ENCODE measurements around the gene ZNF664. TPM values are rescaled to one million over a fixed set of nuclear protein-coding genes. Genes with fewer than 3 reads are reported as not detected.

Gene ZNF664
- total and polyA plus RNA-seq, 4 donors: 31.7 to 118 (median 69.5) TPM

DNA sequence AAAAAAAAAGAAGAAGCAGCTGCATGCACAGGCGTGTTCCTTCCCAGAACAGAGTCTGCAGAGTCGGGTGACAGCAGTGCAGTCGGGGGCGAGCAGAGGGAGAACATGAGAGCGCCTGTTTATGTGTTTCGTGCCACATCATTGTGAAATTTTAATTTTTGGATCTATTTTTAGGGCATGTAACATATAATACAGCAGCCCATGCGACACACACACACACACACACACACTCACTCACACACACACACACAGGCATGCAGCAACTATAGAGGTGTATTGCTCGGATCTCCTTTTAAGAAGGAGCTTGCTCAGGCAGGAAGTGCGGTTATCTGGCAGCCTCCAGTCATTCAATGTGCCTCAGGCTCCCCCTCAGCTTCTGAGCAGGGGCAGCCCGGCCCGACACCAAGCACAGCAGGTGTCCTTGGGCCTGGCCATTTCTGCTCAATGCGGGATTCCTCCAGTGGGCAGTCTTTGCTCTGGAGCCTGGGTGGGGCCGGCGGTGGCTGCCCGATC, 71.8 kb downstream of the ZNF664 start:
- H3K4me3 ChIP-seq: no peak overlapping the region
- 63% methylated on average over 15 of the region's 15 CpGs for WGBS, 2 donors
- no peak overlapping the region for H3K9ac ChIP-seq (ENCODE audit: insufficient read depth in 1 of 2, low read length in 2 of 2)
- no peaks in the 10 kb centered on the region for H3K27me3 ChIP-seq (ENCODE audit: control insufficient read depth in 3 of 3, insufficient read depth in 3 of 3, low read length in 2 of 3)
- DNase-seq: peak in 1 of 3 donors; percentile 55
- no peak overlapping the region for H3K27ac ChIP-seq (ENCODE audit: low read depth in 1 of 2, low read length in 1 of 2)
- no peaks in the 10 kb centered on the region for H3K36me3 ChIP-seq (ENCODE audit: control insufficient read depth in 4 of 4, insufficient read depth in 4 of 4, low read length in 4 of 4)
- TF ChIP-seq, protein P1, sequence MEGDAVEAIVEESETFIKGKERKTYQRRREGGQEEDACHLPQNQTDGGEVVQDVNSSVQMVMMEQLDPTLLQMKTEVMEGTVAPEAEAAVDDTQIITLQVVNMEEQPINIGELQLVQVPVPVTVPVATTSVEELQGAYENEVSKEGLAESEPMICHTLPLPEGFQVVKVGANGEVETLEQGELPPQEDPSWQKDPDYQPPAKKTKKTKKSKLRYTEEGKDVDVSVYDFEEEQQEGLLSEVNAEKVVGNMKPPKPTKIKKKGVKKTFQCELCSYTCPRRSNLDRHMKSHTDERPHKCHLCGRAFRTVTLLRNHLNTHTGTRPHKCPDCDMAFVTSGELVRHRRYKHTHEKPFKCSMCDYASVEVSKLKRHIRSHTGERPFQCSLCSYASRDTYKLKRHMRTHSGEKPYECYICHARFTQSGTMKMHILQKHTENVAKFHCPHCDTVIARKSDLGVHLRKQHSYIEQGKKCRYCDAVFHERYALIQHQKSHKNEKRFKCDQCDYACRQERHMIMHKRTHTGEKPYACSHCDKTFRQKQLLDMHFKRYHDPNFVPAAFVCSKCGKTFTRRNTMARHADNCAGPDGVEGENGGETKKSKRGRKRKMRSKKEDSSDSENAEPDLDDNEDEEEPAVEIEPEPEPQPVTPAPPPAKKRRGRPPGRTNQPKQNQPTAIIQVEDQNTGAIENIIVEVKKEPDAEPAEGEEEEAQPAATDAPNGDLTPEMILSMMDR (IDR thresholded peaks at IDR 0.05; ENCODE audit: control extremely low read depth, extremely low read depth): no peak
- ATAC-seq (ENCODE audit: insufficient read depth, low FRiP score): no peak
- H3K4me1 ChIP-seq (ENCODE audit: control insufficient read depth in 5 of 5, insufficient read depth in 5 of 5, low read length in 5 of 5): peaks cover 0 to 4% (median 0%) of the 10 kb centered on the region in 5 donors
- peaks cover 0 to 7% (median 4%) of the 10 kb centered on the region in 4 donors for H3K9me3 ChIP-seq (ENCODE audit: control insufficient read depth in 4 of 4, insufficient read depth in 3 of 4, low read length in 3 of 4)

DNA sequence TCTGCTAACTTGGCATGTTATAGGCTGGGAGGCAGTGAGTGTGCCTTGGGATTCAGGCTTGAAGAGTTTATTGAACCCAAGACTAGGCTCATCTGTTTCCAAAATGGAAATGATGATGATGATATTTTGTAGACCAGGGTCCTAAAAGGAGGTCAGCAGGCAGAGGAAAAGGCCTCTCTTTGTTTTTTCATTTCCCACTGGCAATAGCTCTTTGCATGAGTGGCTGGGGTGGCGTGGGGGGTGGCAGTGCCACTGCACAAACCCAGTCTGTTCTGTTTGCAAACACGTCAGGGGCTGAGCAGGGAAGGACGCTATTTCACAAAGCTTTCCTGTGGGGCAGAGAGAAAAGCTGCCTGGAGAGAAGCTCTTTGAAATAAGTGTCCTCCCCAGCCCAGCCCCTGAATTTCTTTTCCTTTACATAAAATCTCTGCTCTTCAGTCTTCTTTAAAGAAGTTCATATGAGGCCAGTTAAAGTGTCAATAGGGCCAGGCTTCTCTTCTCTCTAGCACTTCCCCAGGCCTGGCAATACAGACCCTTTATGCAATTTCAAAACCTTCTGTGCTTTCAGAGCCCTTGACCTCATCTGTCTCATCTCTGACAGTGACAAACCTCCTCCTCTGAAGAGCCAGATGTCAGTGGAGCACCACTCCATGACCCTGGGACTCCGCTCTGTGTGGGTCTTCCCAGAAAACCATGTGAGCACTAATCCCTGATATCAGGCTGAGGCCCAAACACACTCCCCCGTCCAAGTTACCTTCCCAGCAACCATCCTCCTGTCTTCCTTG, 72.8 kb downstream of the ZNF664 start:
- WGBS, 2 donors: 78 to 81% methylated on average over 5 of the region's 5 CpGs
- H3K4me1 ChIP-seq (ENCODE audit: control insufficient read depth in 5 of 5, insufficient read depth in 5 of 5, low read length in 5 of 5): peaks cover 0 to 4% (median 0%) of the 10 kb centered on the region in 5 donors
- TF ChIP-seq, protein P1 (IDR thresholded peaks at IDR 0.05; ENCODE audit: control extremely low read depth, extremely low read depth): no peak

DNA sequence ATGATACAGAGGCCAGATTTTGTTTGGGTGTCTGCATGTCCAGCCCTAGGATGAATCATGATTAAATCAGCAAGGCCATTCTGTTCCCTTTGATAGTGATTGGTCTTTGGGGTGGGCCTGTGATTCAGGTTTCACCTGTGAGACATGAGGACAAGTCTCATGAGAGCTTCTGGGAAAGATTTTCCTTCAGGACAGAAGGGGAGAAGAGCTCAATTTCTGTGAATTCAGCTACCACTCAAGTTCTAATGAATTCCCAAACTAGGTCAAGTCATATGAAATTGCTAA, 73.4 kb downstream of the ZNF664 start:
- peaks cover 0 to 4% (median 0%) of the 10 kb centered on the region in 5 donors for H3K4me1 ChIP-seq (ENCODE audit: control insufficient read depth in 5 of 5, insufficient read depth in 5 of 5, low read length in 5 of 5)
- no peak overlapping the region for H3K4me3 ChIP-seq
- no peak overlapping the region for H3K27ac ChIP-seq (ENCODE audit: low read depth in 1 of 2, low read length in 1 of 2)
- peaks cover 0 to 7% (median 4%) of the 10 kb centered on the region in 4 donors for H3K9me3 ChIP-seq (ENCODE audit: control insufficient read depth in 4 of 4, insufficient read depth in 3 of 4, low read length in 3 of 4)
- DNase-seq (no peak), ATAC-seq (ENCODE audit: insufficient read depth, low FRiP score) (no peak)
- no peak overlapping the region for H3K9ac ChIP-seq (ENCODE audit: insufficient read depth in 1 of 2, low read length in 2 of 2)
- no peaks in the 10 kb centered on the region for H3K36me3 ChIP-seq (ENCODE audit: control insufficient read depth in 4 of 4, insufficient read depth in 4 of 4, low read length in 4 of 4)
- no peaks in the 10 kb centered on the region for H3K27me3 ChIP-seq (ENCODE audit: control insufficient read depth in 3 of 3, insufficient read depth in 3 of 3, low read length in 2 of 3)
- TF ChIP-seq, protein P1 (IDR thresholded peaks at IDR 0.05; ENCODE audit: control extremely low read depth, extremely low read depth): no peak

More for the DNA sequence above, 72.8 kb downstream of the ZNF664 start:
- peaks cover 0 to 7% (median 4%) of the 10 kb centered on the region in 4 donors for H3K9me3 ChIP-seq (ENCODE audit: control insufficient read depth in 4 of 4, insufficient read depth in 3 of 4, low read length in 3 of 4)
- no peak overlapping the region for H3K27ac ChIP-seq (ENCODE audit: low read depth in 1 of 2, low read length in 1 of 2)
- H3K27me3 ChIP-seq (ENCODE audit: control insufficient read depth in 3 of 3, insufficient read depth in 3 of 3, low read length in 2 of 3): no peaks in the 10 kb centered on the region
- no peak overlapping the region for H3K4me3 ChIP-seq
- H3K36me3 ChIP-seq (ENCODE audit: control insufficient read depth in 4 of 4, insufficient read depth in 4 of 4, low read length in 4 of 4): no peaks in the 10 kb centered on the region
- no peak for ATAC-seq (ENCODE audit: insufficient read depth, low FRiP score)
- peak in 1 of 3 donors; percentile 55 for DNase-seq
- no peak overlapping the region for H3K9ac ChIP-seq (ENCODE audit: insufficient read depth in 1 of 2, low read length in 2 of 2)
